GM06990 (cell line): ENCODE results near the gene AK2.
"Not testable (repeated sequence)": the region's sequence is repeated elsewhere in the genome, so short reads cannot be mapped to it uniquely, and the experiment has no call there.

Experiments used
- DNase-seq: peaks from one replicate; pipeline ENCODE4 v3.0.0-alpha.2; 2011; ENCODE audit not compliant: insufficient read length; ENCODE audit errors: extremely low read depth
- H3K27me3 ChIP-seq: replicated peaks from 2 replicates; pipeline ENCODE4 v1.6.0; 2011; ENCODE audit warnings: low read length; ENCODE audit not compliant: control insufficient read depth, insufficient read depth
- H3K36me3 ChIP-seq: 2 replicates; pipeline ENCODE4 v1.5.1; 2011; ENCODE audit warnings: low read length; ENCODE audit not compliant: control insufficient read depth, insufficient read depth
- H3K4me3 ChIP-seq: replicated peaks from 2 replicates; pipeline ENCODE4 v1.5.1; 2011; ENCODE audit warnings: low read depth, mild to moderate bottlenecking, control low read depth, low read length
- TF ChIP-seq, protein P1 (sequence below): IDR thresholded peaks from 2 replicates; pipeline ENCODE4 v1.5.1; 2011; ENCODE audit warnings: low read length, control low read depth, mild to moderate bottlenecking, inconsistent platforms; ENCODE audit not compliant: insufficient read depth, poor library complexity, severe bottlenecking

Gene AK2

DNA sequence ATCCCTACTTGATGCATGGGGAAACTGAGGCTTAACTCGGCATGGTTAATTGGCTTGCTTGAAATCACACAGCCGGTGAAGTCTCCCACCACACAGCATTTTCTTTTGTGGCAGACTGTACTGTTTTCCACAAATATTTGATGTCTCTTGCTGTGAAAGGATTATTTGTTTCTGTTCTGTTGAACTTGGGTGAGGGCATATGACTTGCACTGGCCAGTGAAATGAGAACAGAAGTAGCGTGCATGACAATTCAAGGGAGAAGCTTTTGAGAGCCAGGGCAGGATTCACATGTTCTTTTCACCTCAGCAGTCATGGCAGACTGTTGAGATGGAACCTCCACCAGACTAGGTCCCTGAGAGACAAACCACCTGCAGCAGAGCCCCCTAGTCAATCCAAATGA lies 11.7 kb upstream of the AK2 start:
- Histone ChIP-seq H3K36me3 (no peaks in the 10 kb centered on the region), H3K27me3 (no peaks in the 10 kb centered on the region), H3K4me3 (no peak overlapping the region)
- DNase-seq = no peak
- TF ChIP-seq, protein P1, sequence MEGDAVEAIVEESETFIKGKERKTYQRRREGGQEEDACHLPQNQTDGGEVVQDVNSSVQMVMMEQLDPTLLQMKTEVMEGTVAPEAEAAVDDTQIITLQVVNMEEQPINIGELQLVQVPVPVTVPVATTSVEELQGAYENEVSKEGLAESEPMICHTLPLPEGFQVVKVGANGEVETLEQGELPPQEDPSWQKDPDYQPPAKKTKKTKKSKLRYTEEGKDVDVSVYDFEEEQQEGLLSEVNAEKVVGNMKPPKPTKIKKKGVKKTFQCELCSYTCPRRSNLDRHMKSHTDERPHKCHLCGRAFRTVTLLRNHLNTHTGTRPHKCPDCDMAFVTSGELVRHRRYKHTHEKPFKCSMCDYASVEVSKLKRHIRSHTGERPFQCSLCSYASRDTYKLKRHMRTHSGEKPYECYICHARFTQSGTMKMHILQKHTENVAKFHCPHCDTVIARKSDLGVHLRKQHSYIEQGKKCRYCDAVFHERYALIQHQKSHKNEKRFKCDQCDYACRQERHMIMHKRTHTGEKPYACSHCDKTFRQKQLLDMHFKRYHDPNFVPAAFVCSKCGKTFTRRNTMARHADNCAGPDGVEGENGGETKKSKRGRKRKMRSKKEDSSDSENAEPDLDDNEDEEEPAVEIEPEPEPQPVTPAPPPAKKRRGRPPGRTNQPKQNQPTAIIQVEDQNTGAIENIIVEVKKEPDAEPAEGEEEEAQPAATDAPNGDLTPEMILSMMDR = no peak

DNA sequence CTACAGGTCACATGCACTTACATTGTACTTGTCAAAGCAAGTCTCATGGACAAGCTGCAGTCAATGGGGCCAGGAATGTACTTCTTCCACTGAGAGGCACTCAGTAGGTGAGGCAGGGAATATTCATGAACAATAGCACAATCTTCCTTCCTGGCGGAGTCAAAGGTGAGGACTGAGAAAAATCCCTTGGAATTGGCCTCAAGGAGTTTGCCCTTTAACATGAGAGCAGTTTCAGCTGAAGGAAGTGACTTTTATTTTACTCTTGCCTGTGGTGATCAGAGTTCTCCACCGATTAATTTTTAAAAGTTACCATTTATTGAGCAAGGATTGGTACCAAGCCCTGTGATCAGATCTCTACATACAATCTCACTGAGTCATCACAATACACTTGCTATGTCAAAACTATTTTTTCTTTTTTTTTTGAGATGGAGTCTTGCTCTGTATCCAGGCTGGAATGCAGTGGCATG lies 11.2 kb upstream of the AK2 start:
- H3K4me3 ChIP-seq = no peak overlapping the region
- H3K27me3 ChIP-seq = no peaks in the 10 kb centered on the region
- no peak for DNase-seq
- TF ChIP-seq, protein P1 = no peak
- H3K36me3 ChIP-seq = no peaks in the 10 kb centered on the region

DNA sequence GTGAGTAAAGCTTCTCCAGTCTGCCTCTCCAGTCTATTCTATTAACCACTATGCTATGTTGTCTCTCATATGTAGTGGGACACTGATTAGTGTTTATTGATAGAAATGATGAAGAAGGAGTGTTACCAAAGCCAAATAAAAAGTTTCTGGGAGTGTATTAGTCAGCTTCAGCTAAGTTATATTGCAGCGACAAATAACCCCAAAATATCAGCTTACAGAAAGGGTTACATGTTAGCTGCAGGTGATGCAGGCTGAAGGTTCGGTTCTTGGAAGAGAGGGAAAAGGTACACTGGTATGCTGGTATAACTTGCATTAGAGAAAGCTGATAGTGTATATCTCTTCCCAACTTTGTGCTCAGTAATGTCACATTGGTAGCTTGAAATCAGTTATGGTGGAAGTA lies 10.6 kb upstream of the AK2 start:
- Histone ChIP-seq H3K27me3 (no peaks in the 10 kb centered on the region), H3K36me3 (no peaks in the 10 kb centered on the region), H3K4me3 (no peak overlapping the region)
- TF ChIP-seq, protein P1 = no peak
- DNase-seq = no peak

DNA sequence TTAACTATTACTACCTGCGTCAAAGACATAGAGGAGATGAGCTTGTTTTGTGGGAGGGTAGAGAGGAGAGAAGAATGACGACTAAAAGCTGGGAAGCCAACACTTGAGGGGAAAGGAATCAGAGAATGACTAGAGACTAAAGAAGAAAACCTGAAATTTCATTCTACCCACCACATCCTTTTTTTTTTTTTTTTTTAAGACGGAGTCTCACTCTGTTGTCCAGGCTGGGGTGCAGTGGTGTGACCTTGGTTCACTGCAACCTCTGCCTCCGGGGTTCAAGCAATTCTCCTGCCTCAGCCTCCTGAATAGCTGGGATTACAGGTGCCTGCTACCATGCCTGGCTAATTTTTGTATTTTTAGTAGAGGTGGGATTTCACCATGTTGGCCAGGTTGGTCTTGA lies 9.6 kb upstream of the AK2 start:
- not testable (repeated sequence) for H3K36me3 ChIP-seq, H3K4me3 ChIP-seq, DNase-seq, H3K27me3 ChIP-seq

- no peak for DNase-seq
- TF ChIP-seq, protein P1 = no peak
- H3K36me3 ChIP-seq = no peaks in the 10 kb centered on the region
- no peaks in the 10 kb centered on the region for H3K27me3 ChIP-seq
- H3K4me3 ChIP-seq = no peak overlapping the region
These were observed 9.1 kb upstream of the AK2 start for GRCh38 chr1:33045814-33046213.

GRCh38 chr1:33045246-33045645 lies 8.6 kb upstream of the AK2 start:
- DNase-seq = no peak
- Histone ChIP-seq H3K36me3 (no peaks in the 10 kb centered on the region), H3K4me3 (no peak overlapping the region), H3K27me3 (no peaks in the 10 kb centered on the region)
- TF ChIP-seq, protein P1 = no peak
